ENCODE measurements around the gene FAM53A. TPM values are rescaled to one million over a fixed set of nuclear protein-coding genes. Genes with fewer than 3 reads are reported as not detected.
A peak's percentile ranks its signal among the peaks of the same experiment; 100 is the strongest.

Gene FAM53A
- total and polyA plus RNA-seq, 4 donors, result 0.44 to 2.2 (median 0.97) TPM

- no peak for TF ChIP-seq ZBTB33 (IDR thresholded peaks at IDR 0.05)
Measured at GRCh38 chr4:1721003-1721665, 37.0 kb upstream of the FAM53A start, which contains the start of the genes TACC3 and TMEM129 (continued).

GRCh38 chr4:1720163-1720983 lies 36.3 kb upstream of the FAM53A start:
- H3K4me3 ChIP-seq (ENCODE audit: low read depth in 1 of 3, low read length in 3 of 3), result peak overlapping the region; percentile 58 to 92 (median 87)
- peak overlapping the region; percentile 21 to 57 for H3K9ac ChIP-seq (ENCODE audit: low read depth in 1 of 2, low read length in 2 of 2)
- H3K27me3 ChIP-seq (ENCODE audit: control insufficient read depth in 4 of 4, insufficient read depth in 4 of 4, low read length in 3 of 4), result no peaks in the 10 kb centered on the region
- H3K27ac ChIP-seq (ENCODE audit: low read depth in 1 of 2, low read length in 2 of 2), result peak overlapping the region; percentile 91 to 93
- peak; percentile 65 for DNase-seq (ENCODE audit: low spot score)
- H3K4me1 ChIP-seq (ENCODE audit: control insufficient read depth in 4 of 4, insufficient read depth in 4 of 4, low read length in 3 of 4), result peaks cover 18 to 55% (median 36%) of the 10 kb centered on the region in 4 donors
- no peaks in the 10 kb centered on the region for H3K9me3 ChIP-seq (ENCODE audit: control insufficient read depth in 4 of 4, low read length in 3 of 4)
- 1% methylated on average over 79 of the region's 79 CpGs for WGBS
- H3K36me3 ChIP-seq (ENCODE audit: control insufficient read depth in 4 of 4, insufficient read depth in 3 of 4, low read depth in 1 of 4, low read length in 3 of 4), result peaks cover 0 to 2% (median under 1%) of the 10 kb centered on the region in 4 donors
- TF ChIP-seq ATF3 (IDR thresholded peaks at IDR 0.05), result no peak
- TF ChIP-seq HNF4A (conservative IDR thresholded peaks at IDR 0.05), result no peak
- no peak for TF ChIP-seq FOXA1 (IDR thresholded peaks at IDR 0.05)
- no peak for TF ChIP-seq YY1 (IDR thresholded peaks at IDR 0.05)
- TF ChIP-seq HNF4G (IDR thresholded peaks at IDR 0.05), result no peak
- no peak for TF ChIP-seq JUND (IDR thresholded peaks at IDR 0.05)
- no peak for TF ChIP-seq RXRA (IDR thresholded peaks at IDR 0.05)
- no peak for TF ChIP-seq MAX (IDR thresholded peaks at IDR 0.05)
- no peak for TF ChIP-seq ZBTB33 (IDR thresholded peaks at IDR 0.05)
- TF ChIP-seq CTCF (IDR thresholded peaks at IDR 0.05; ENCODE audit: low read depth, low read length, missing input control), result no peak
- TF ChIP-seq NR2F2 (IDR thresholded peaks at IDR 0.05), result no peak
- TF ChIP-seq RAD21 (IDR thresholded peaks at IDR 0.05), result no peak
- no peak for TF ChIP-seq SP1 (IDR thresholded peaks at IDR 0.05)
- TF ChIP-seq TAF1 (conservative IDR thresholded peaks at IDR 0.05), result no peak
